NOMO-1 (cell line): ENCODE measurements around the gene SSTR5.
"Not testable (repeated sequence)": the region's sequence is repeated elsewhere in the genome, so short reads cannot be mapped to it uniquely, and the experiment has no call there.

ENCODE experiments used
- DNase-seq, 2 experiments: peaks; one replicate each; lab custom pipeline; 2025; ENCODE audit not compliant: unreplicated experiment in 2 of 2; lab: John Stamatoyannopoulos, UW

SSTR5 gene

DNA sequence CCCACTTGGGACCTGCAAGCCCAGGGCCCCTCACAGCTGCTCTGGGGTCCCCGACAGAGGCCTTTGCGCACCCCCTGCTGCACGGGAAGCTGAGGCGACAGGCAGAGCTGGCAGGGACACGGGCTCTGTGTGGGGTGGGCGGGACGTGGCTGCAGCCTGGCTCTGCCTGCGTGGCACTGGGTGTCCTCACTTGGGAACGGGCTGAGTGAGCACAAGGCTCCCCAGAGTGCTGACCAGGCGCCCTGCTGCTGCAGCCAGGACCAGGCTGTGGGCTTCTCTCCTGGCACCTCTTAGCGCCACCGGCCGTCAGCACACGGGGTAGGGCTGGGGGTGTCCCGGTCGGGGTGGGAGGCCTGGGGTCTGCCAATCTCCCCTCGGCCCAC is 16.9 kb downstream of the SSTR5 start:
- DNase-seq, result no peak

DNA sequence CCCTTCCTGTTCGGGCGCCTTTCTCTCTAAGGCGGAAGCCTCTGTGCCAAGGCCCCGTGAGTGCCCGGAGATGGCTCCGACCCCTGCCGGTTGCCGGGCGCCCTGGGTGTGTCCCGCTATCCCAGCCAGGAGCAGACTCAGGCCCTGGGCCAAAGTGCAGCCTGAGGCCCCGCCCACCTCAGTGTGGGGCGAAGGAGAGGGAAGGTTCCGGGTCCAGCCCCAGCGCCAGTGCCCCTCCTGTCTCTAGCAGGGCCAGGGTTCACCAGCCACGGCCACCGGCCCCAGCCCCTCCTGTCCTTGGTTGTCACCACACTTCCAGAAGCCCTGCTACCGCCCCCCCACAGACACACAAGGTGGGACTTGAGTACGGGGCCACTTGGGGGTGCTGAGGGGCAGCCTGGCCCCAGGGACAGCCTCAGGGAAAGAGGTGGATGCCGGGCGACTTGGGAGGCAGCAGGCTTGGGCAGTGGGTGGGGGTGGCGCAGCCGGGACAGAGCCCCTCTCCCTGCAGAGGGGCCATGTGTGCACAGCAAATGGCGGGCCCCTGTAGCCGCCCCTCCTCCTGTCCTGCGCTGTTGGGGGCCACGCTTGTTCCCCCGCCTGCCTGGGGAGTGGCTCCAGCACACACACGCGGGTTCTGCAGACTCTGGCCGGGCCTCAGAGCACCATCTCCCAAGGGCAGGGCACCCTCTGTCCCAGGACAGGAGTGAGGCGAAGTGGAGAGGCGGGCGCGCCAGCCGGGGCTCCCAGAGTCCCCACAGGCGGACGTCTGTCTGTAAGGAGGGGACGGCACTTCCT is 17.5 kb downstream of the SSTR5 start:
- DNase-seq, result no peak

DNA sequence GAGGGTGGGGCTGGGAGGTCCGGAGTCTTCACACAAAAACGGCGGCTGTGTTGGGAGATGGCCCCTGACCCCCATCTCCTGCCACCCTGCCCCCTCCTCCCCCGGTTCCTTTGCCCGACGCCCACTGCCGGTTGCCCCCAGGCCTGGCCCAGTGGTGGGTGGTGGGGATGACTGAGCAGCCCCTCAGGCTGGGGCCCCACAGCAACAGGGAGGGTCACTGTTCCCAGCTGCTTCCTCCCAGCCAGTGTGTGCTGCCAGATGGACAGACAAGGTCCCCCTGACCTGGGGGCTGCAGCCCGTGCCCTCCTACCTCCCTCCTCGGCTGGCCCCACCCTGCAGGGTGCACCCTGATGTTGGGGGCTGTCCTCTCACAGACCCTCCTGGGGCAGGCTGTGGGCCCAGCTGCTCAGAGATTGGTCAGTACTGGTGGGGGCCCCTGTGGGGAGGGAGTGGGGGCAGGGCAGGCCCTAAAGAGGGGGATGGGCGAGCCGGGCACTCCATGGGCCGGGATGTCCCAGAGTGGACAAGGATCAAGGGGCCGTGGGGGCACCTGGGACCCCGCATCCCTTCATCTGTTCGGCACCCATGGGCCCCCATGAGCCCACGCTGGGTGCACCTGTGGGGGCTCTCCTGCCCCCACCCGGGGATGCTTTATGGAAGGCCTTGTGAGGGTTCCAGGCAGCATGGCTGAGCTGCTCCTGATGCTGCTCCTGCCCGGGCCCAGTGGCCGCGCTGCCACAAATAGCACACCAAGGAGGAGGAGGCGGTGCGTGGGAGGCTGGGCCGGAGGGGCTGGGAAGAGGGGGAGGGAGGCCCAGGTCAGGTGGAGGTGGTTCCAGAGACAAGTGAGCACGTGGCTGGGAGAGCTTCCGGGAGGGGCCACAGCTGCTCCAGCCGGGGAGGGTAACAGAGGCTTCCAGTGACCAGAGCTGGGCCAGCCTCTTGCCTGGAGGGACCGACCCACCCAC is 18.4 kb downstream of the SSTR5 start:
- DNase-seq, result no peak

DNA sequence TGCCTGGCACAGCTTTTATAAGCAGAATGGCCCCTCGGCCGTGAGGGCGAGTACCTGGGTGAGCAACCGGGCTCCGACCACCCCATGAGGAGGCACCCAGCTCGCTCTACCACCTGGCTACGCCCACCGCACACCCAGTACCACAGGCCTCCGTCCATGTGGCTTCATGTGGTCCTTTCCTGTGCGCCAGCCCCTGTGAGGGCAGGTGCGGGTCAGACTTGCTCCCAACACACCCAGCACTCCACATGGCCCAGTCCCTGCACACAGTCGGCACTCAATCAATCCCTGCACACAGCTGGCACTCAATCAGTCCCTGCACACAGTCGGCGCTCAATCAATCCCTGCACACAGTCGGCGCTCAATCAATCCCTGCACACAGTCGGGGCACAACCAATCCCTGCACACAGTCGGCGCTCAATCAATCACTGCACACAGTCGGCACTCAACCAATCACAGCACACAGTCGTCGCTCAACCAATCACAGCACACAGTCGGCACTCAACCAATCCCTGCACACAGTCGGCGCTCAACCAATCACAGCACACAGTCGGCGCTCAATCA is 19.5 kb downstream of the SSTR5 start:
- no peak for DNase-seq

DNA sequence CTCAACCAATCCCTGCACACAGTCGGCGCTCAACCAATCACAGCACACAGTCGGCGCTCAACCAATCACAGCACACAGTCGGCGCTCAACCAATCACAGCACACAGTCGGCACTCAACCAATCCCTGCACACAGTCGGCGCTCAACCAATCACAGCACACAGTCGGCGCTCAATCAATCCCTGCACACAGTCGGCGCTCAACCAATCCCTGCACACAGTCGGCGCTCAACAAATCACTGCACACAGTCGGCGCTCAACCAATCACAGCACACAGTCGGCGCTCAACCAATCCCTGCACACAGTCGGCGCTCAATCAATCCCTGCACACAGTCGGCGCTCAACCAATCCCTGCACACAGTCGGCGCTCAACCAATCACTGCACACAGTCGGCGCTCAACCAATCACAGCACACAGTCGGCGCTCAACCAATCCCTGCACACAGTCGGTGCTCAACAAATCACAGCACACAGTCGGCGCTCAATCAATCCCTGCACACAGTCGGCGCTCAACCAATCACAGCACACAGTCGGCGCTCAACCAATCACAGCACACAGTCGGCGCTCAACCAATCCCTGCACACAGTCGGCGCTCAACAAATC is 20.2 kb downstream of the SSTR5 start:
- not testable (repeated sequence) for DNase-seq

DNA sequence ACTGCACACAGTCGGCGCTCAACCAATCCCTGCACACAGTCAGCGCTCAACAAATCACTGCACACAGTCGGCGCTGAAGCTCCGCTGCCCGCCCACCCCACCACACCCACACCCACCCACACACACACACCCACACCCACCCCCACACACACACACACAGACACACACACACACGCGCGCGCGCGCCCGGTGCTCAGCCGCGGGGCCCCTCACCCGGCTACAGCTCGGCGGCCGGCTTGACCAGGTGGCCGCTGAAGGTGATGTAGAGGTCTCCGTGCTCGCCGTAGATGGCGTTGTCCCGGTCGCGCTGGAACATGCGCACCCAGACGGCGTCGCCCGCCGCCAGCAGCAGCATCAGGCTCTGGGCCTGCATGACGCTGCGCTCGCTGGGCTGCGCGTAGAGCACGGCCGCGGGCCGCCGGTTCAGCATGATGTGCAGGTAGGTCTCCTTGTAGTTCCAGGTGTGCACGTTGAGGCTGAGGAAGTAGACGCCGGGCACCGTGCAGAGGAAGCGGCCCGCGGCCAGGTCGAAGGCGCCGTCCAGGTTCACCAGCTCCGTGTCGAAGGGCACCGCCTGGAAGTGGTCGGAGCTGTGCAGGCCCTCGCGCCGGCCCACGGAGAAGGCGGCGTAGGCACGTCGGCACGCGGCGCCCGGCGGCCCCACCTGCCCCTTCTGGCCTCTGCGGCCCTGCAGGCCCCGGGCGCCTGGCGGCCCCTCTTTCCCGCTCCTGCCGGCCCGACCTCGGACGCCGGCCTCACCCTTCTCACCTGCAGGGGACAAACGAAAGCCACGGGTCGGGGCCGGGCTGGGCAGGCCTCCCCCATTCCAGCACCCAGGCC is 21.0 kb downstream of the SSTR5 start:
- DNase-seq, result no peak

DNA sequence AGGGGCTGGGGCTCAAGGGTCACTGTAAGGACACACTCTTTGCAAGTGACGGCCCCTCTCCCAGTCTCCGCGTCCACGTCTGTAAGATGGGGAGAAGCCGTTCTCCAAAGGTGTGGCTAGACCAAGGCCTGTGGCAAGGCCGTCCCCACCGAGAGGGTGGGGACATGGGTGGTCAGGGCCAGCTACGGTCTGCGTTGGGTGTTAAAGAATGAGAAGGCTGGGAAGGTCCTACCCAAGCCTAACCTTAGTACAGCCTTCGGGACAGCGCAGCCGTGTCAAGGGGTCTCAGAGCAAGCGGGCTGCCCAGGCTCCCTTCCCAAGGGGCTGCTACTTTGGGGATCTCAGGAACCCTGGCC is 21.6 kb downstream of the SSTR5 start:
- no peak for DNase-seq

DNA sequence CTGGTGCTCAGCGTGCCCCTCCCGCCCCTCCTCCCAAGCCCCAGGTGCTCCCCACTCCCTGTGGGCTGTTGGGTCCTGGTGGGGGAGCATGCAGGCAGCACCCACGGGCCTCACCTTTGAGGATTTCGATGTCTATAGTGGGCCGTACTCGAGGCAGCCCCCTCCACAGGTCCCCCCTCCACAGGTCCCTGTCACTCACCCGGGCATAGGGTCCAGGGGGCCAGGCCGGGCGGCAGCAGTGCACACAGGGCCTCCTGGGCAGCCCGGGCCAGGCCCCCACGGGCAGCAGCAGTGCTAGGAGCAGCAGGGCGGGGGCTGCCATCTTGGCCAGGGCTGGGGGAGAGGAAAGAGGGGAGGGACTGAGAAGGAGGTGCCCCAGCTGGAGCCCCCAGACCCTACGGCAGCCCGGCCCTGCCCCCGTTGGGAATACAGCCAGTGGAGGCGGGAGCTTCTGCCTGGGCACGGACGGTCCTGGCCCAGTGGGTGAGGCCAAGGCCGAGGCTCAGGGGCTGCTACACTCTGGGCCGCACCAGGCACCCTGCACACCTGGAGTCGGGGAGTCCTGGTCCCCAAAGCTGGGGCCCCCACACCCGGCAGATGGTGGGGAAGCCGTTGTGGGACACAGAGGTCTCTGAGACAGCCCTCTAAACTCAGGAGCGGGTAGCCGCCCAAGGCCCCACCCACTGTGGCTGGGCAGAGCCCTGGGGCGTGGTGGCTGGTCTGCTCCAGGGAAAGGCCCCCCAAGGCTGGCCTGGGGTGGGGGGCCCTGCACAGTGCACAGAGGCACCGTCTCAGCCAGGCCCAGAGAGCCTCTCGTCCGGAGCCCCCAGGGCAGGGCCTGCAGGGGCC is 22.3 kb downstream of the SSTR5 start:
- DNase-seq, result no peak

DNA sequence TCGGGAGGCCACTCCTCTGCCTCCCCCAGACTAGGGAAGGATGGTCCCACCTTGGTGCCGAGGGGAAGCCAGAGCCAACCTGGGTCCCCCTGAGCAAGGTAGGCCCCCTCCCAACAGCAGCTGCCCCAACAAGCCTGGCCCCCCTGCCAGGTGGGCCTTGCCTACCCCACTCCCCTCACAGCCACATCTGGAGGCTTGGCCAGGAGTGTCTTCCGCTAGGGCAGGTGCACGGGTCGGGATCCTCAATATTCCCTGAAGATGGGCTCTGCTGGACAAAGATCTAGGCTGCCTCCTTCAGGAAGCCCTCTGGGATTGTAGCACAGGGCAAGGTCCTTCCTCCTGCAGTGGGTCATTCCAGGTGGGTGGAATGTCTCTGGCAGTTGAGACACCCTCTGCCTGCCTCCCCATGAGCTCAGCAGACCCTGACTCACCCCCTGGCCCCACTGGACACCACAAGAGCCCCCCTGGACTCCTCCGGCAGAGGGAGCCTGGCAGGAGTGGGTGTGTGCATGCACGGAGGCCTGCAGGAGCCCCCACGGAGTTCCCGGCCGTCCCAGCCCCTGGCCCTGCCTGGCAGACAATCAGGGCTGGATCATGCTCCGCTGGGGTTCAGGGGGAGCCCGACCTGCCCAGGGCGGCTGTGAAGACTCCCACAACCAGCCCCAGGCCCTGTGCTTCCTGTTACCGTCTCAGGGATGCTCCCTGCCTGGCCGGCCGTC is 23.1 kb downstream of the SSTR5 start:
- DNase-seq, result no peak

DNA sequence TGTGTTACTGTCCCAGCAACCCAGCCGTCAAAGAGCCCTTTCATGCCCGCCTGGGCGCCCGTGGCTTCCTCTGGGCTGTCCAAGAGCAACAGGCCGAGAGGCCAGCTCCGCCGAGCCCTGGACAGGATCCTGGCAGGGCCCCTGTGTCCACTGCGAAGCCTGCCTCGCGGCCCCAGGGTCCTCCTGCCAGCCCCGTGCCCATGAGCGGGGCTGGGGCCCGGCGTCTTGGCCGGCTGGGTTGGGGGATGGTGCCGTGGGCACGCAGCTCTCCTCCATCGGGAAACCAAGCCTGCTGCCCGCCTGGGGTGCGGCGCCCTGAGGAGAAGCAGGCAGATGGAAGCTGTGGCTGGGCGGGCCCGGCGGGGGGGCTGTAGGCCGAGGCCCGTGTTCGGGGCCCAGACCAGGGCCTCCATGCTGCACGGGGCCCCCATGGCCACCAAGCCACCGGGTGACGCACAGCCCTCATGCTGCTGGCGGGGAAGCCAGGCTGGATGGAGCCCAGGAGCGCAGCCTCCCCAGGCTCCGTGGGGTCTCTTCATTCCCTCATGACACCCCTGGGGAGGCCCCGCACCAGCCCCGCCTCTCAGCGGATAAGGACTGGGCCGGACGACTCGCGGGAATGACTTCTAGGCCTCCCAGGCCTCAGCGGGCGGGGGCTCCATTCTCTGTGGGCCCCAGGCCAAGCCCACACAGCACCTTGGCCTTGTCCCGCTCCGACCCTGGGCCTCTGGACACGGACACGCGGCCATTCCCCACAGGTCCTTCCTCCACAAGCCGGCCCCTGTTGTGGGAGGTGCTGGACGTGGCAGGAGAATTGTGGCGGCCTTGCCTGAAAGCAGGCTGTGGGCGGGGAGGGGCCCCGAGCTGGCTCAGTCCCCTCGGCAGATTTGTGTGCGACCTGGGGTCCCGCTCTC is 23.9 kb downstream of the SSTR5 start, which contains the start of gene C1QTNF8:
Gene C1QTNF8, minus strand, starts transcription at position 76 of the 914 bp plus-strand sequence. CDS start 1,322 bp downstream, outside the sequence.
- no peak for DNase-seq

DNA sequence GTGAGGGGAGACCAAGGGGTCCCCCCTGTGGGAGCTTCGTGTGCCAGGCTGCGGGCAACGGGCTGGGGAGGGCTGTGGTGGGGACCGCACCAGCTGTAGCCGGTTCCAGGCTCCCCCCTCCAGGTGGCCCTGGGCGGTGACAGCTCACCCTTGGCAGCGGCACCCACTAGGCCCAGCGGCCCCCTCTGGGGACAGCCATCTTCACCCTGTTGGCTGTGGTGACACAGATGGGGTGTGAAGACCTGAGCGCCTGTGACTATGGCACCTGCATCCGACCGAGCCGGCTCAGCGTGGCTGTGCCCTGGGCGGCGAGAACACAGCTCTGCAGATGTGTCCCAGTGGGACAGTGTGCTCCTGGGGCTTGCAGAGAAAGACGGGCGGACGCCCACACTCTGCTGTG is 24.6 kb downstream of the SSTR5 start:
- DNase-seq, result no peak

DNA sequence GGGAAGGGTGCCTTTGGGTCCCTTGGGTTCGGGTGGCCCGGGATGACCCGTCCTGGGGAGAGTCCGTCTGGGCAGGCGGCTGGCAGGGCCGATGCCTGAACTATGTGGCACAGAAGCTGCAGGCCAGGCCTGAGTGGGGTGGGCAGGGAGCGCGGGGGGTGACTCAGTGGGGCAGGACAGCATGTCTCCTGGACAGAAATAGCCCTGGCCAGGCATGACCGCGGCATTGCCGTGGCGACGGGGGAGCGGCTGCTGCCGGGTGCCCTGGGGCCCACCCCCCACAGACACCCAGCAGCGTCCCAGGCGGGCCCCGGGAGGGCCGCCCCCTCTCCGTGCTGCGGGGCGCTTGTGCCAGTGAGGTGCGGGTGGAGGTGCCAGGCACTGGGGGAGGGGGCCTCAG is 25.3 kb downstream of the SSTR5 start:
- no peak for DNase-seq

DNA sequence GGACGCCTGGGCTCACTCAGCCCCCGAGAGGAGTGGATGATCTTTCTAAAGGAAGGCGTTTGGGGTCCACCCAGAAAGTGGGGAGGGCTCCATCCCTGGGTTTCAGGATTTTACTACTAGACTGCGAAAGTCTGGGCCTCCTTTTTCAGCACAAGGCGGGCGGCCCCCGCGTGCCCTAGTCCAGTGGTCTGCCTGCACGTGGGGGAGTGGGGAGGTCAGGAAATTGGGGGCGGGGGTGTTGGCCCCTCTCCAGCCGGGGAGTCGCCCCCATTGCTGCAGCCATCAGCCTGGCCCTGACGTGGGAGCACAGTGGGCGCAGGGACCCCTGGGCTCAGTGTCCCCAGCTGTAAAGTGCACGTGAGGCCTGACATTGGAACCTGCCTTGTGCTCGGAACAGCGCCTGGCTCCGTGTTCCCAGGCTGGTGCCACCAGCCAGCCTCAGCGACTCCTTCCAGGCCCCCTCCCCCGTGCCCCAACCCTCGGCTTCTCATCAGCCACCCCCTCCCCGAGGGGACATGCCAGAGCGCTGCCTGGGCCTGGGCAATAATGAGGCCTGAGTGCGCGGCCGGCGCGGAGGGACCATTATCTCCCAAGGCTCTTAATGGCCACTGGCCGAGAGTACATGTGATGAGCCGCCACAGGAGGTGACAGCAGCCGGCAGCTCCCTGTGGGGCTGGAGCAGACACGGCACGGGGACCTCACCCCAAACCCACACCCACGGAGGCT is 25.9 kb downstream of the SSTR5 start:
- DNase-seq, result no peak

DNA sequence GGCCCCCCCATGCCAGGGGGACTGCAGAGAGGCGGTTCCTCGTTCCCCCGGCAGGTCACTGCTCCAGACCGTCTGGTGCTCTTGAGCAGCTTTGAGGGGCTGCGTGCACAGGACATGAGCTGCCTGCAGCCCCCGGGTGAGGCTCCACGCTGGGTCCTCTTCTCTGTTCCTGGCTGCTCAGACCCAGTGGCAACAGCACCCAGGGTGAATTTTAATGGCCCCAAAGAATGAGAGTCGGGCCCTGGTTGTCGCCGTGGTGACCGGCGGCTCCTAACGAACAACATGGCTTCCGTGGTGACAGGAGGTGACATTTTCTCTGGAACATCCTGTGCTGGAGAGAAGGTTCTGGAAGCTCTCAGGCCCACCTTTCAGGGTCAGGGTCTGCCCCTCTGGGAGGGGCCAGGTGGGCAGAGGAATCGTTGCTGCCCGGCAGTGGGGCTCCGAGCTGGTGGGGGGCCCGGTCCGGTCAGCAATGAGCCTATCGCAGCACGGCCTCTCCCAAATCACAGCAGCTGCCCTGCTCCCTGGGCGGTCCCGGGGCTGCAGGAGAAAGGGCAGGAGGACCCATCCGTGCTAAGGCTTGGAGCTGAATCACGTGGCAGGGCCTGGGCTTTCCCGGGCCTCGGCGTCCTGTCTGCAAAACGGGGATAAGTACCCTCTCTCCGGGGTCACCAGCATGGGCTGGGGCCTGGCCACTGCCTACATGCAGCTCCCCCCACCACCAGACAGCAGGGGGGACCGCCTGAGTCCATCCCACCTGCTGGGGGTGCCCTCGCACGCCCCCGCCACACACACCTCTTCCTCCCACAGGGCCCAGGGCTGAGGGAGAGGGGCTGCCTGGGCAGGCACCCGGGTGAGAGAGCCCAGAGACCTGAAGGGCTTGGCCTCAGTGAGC is 26.9 kb downstream of the SSTR5 start:
- DNase-seq, result no peak

DNA sequence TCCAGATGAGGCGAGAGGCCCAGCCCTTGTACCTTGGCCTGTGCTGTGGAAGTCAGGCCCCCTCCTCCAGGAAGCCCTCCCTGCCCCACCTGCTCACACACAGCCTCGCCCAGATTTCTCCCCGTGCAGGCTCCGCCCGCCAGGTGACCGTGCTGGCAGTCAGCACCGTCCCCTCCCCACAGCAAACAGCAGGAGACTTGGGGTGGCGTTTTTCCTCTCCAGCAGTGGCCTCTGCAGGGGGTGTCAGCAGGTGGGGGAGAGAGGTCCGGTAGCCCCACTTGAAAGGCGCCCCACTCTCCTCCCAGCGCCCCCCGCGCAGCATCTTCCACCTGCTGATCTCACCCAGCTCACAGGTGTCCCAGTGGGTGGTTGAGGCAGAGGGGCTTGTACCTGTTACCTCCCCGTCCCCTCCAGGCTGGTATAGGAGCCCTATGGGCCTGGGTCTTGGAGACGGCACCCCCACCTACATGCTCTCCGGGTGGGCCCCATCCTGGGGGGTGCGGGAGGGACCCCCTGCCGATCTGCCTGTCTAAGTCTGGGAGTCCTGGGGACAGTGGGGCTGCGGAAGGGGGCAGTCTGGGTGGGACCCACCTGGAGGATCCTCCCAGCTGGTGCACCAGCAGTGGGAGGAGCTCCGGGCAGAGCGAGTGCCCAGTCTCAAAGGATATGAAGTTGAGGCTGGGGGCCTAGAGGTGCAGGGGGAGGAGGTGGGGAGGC is 27.7 kb downstream of the SSTR5 start:
- DNase-seq, result no peak
